HEK293 (cell line): ENCODE data around the gene SLC38A8.

ENCODE experiments used
- CTCF ChIA-PET: fragments of 350-600 bp; formaldehyde crosslinking; extraction: SDS; loops from one replicate; lab custom pipeline; 2021; ENCODE audit warnings: antibody characterized with exemption; lab: Yijun Ruan, JAX
- POLR2A ChIA-PET: fragments of 300-600 bp; formaldehyde crosslinking; extraction: SDS; loops from one replicate; lab custom pipeline; 2020; ENCODE audit warnings: antibody characterized with exemption, inconsistent platforms; lab: Yijun Ruan, JAX
- H3K27ac ChIP-seq: fragments of 200-500 bp; sonication (Bioruptor generic); 2 replicates; pipeline ENCODE4 v1.5.1; 2014; ENCODE audit warnings: low read depth, low read length, control low read depth, inconsistent platforms; ENCODE audit errors: extremely low read depth
- H3K36me3 ChIP-seq, 2 experiments: fragments of 200-500 bp in 1 of 2; sonication (Bioruptor generic) in 1 of 2; 1 replicate in 1 of 2; 2 replicates in 1 of 2; pipeline ENCODE4 v1.5.1; 2014 to 2017; ENCODE audit warnings: inconsistent platforms in 2 of 2, low read length in 2 of 2; ENCODE audit not compliant: control insufficient read depth in 2 of 2, insufficient read depth in 1 of 2
- H3K4me1 ChIP-seq: fragments of 200-500 bp; sonication (Bioruptor generic); 2 replicates; pipeline ENCODE4 v1.5.1; 2014; ENCODE audit warnings: mild to moderate bottlenecking, low read length, inconsistent platforms; ENCODE audit not compliant: control insufficient read depth, insufficient read depth
- H3K4me3 ChIP-seq: 2 replicates; pipeline ENCODE4 v1.5.1; 2011; ENCODE audit warnings: low read depth, mild to moderate bottlenecking, control low read depth, low read length, moderate library complexity
- H3K9me3 ChIP-seq: fragments of 200-500 bp; sonication (Bioruptor generic); 2 replicates; pipeline ENCODE4 v1.5.1; 2014; ENCODE audit warnings: low read depth, low read length, inconsistent platforms; ENCODE audit not compliant: control insufficient read depth, insufficient read depth
- AEBP2 ChIP-seq: fragments of 450-650 bp; formaldehyde crosslinking; IDR thresholded peaks from 2 replicates; pipeline ENCODE4 v1.5.1; 2016; ENCODE audit warnings: missing biosample characterization, missing genetic modification characterization, borderline replicate concordance
- BCL6B ChIP-seq: fragments of 450-650 bp; formaldehyde crosslinking; IDR thresholded peaks from 2 replicates; pipeline ENCODE4 v1.5.1; 2017; ENCODE audit warnings: missing biosample characterization, missing genetic modification characterization
- EGR2 ChIP-seq: fragments of 450-650 bp; formaldehyde crosslinking; IDR thresholded peaks from 2 replicates; pipeline ENCODE4 v1.5.1; 2016; ENCODE audit warnings: low read depth, missing biosample characterization, missing genetic modification characterization
- GLI2 ChIP-seq: fragments of 450-650 bp; formaldehyde crosslinking; IDR thresholded peaks from 2 replicates; pipeline ENCODE4; 2017; ENCODE audit warnings: missing biosample characterization, missing genetic modification characterization, low read depth, borderline replicate concordance
- INSM2 ChIP-seq: fragments of 450-650 bp; formaldehyde crosslinking; IDR thresholded peaks from 2 replicates; pipeline ENCODE4 v1.5.1; 2016; ENCODE audit warnings: missing biosample characterization, missing genetic modification characterization
- KLF10 ChIP-seq: fragments of 450-650 bp; IDR thresholded peaks from 2 replicates; pipeline ENCODE4 v1.5.1; 2018; ENCODE audit warnings: missing biosample characterization, mild to moderate bottlenecking, missing genetic modification characterization
- KLF7 ChIP-seq: fragments of 450-650 bp; formaldehyde crosslinking; IDR thresholded peaks from 2 replicates; pipeline ENCODE4 v1.5.1; 2016; ENCODE audit warnings: missing biosample characterization, missing genetic modification characterization, borderline replicate concordance
- PRDM1 ChIP-seq: fragments of 450-650 bp; formaldehyde crosslinking; IDR thresholded peaks from 2 replicates; pipeline ENCODE4; 2016; ENCODE audit warnings: missing biosample characterization, missing genetic modification characterization
- SETDB1 ChIP-seq: IDR thresholded peaks from one replicate; pipeline ENCODE4 v1.6.1; 2017; ENCODE audit warnings: mild to moderate bottlenecking, low read length, moderate library complexity, mixed read lengths; ENCODE audit not compliant: insufficient read length
- SP2 ChIP-seq: fragments of 450-650 bp; formaldehyde crosslinking; IDR thresholded peaks from 2 replicates; pipeline ENCODE4 v1.5.1; 2016; ENCODE audit warnings: missing biosample characterization, missing genetic modification characterization
- ZBTB17 ChIP-seq: fragments of 450-650 bp; formaldehyde crosslinking; IDR thresholded peaks from 2 replicates; pipeline ENCODE4 v1.5.1; 2016; ENCODE audit warnings: missing biosample characterization, missing genetic modification characterization
- ZBTB21 ChIP-seq: fragments of 450-650 bp; formaldehyde crosslinking; IDR thresholded peaks from 2 replicates; pipeline ENCODE4 v1.5.1; 2017; ENCODE audit warnings: missing biosample characterization, missing genetic modification characterization
- ZBTB8A ChIP-seq: fragments of 450-650 bp; formaldehyde crosslinking; IDR thresholded peaks from 2 replicates; pipeline ENCODE4 v1.5.1; 2016; ENCODE audit warnings: missing biosample characterization, missing genetic modification characterization
- ZFP69B ChIP-seq: fragments of 450-650 bp; formaldehyde crosslinking; IDR thresholded peaks from 2 replicates; pipeline ENCODE4 v1.5.1; 2016; ENCODE audit warnings: missing biosample characterization, missing genetic modification characterization
- ZNF19 ChIP-seq: fragments of 450-650 bp; formaldehyde crosslinking; IDR thresholded peaks from 2 replicates; pipeline ENCODE4; 2016; ENCODE audit warnings: missing biosample characterization, missing genetic modification characterization, low read depth
- ZNF292 ChIP-seq: fragments of 450-650 bp; formaldehyde crosslinking; IDR thresholded peaks from 2 replicates; pipeline ENCODE4 v1.5.1; 2016; ENCODE audit warnings: low read depth, missing biosample characterization, missing genetic modification characterization, borderline replicate concordance
- ZNF394 ChIP-seq: fragments of 450-650 bp; formaldehyde crosslinking; IDR thresholded peaks from 2 replicates; pipeline ENCODE4 v1.5.1; 2016; ENCODE audit warnings: missing biosample characterization, missing genetic modification characterization, mild to moderate bottlenecking, moderate library complexity, borderline replicate concordance
- ZNF423 ChIP-seq: fragments of 450-650 bp; formaldehyde crosslinking; IDR thresholded peaks from 2 replicates; pipeline ENCODE4 v1.5.1; 2016; ENCODE audit warnings: missing biosample characterization, missing genetic modification characterization
- ZNF449 ChIP-seq: fragments of 450-650 bp; formaldehyde crosslinking; IDR thresholded peaks from 2 replicates; pipeline ENCODE4 v1.5.1; 2017; ENCODE audit warnings: missing biosample characterization, mild to moderate bottlenecking, missing genetic modification characterization, moderate library complexity
- ZNF501 ChIP-seq: fragments of 450-650 bp; formaldehyde crosslinking; IDR thresholded peaks from 2 replicates; pipeline ENCODE4 v1.5.1; 2016; ENCODE audit warnings: missing biosample characterization, missing genetic modification characterization
- ZNF544 ChIP-seq: fragments of 450-650 bp; formaldehyde crosslinking; IDR thresholded peaks from 2 replicates; pipeline ENCODE4 v1.5.0; 2017; ENCODE audit warnings: missing biosample characterization, missing genetic modification characterization
- ZNF571 ChIP-seq: fragments of 450-650 bp; formaldehyde crosslinking; IDR thresholded peaks from 2 replicates; pipeline ENCODE4 v1.5.0; 2017; ENCODE audit warnings: missing biosample characterization, missing genetic modification characterization
- ZNF624 ChIP-seq: fragments of 450-650 bp; formaldehyde crosslinking; IDR thresholded peaks from 2 replicates; pipeline ENCODE4 v1.5.1; 2017; ENCODE audit warnings: missing biosample characterization, missing genetic modification characterization
- ZNF670 ChIP-seq: fragments of 450-650 bp; formaldehyde crosslinking; IDR thresholded peaks from 2 replicates; pipeline ENCODE4 v1.5.1; 2016; ENCODE audit warnings: missing biosample characterization, missing genetic modification characterization, low read depth
- ZNF692 ChIP-seq: fragments of 450-650 bp; formaldehyde crosslinking; IDR thresholded peaks from 2 replicates; pipeline ENCODE4 v1.5.1; 2016; ENCODE audit warnings: missing biosample characterization, missing genetic modification characterization
- ZSCAN4 ChIP-seq: fragments of 450-650 bp; formaldehyde crosslinking; IDR thresholded peaks from 2 replicates; pipeline ENCODE4 v1.5.1; 2017; ENCODE audit warnings: missing biosample characterization, missing genetic modification characterization
- ZXDB ChIP-seq: fragments of 450-650 bp; formaldehyde crosslinking; IDR thresholded peaks from 2 replicates; pipeline ENCODE4 v1.5.1; 2016; ENCODE audit warnings: missing biosample characterization, missing genetic modification characterization

SLC38A8 gene

GRCh38 chr16:84052071-84052622 is 9.6 kb upstream of the SLC38A8 start:
- no peak overlapping the region for H3K27ac ChIP-seq
- H3K4me1 ChIP-seq, result no peaks in the 10 kb centered on the region
- H3K9me3 ChIP-seq, result no peaks in the 10 kb centered on the region
- TF ChIP-seq ZNF571 (tag by site-specific recombination) (no peak), ZXDB (tag by site-specific recombination) (no peak), SP2 (tag by site-specific recombination) (no peak), PRDM1 (tag by site-specific recombination) (no peak), BCL6B (tag by site-specific recombination) (no peak), ZNF292 (tag by site-specific recombination) (no peak), ZNF19 (tag by site-specific recombination) (no peak), ZNF670 (no peak), INSM2 (tag by site-specific recombination) (no peak), ZFP69B (no peak), ZNF544 (tag by site-specific recombination) (no peak), KLF7 (tag by site-specific recombination) (no peak)
- TF ChIP-seq, all 188 proteins: peak for 0
- ChIA-PET POLR2A (no interaction called here), CTCF (no interaction called here)
- H3K4me3 ChIP-seq, result no peak overlapping the region
- peaks cover 0 to 70% of the 10 kb centered on the region in 2 experiments; a peak in 1 of 3 replicates for H3K36me3 ChIP-seq

- no peak overlapping the region for H3K4me3 ChIP-seq
- TF ChIP-seq GLI2 (tag by site-specific recombination) (no peak), ZNF394 (no peak), EGR2 (tag by site-specific recombination) (no peak), ZBTB17 (tag by site-specific recombination) (no peak), ZNF501 (no peak), ZNF624 (tag by site-specific recombination) (no peak), SETDB1 (no peak), ZNF449 (tag by site-specific recombination) (no peak), ZSCAN4 (tag by site-specific recombination) (no peak), ZBTB21 (tag by site-specific recombination) (no peak), ZNF692 (no peak), AEBP2 (no peak), ZBTB8A (tag by site-specific recombination) (no peak), ZNF423 (no peak), KLF10 (tag by site-specific recombination) (no peak)
- ChIA-PET POLR2A (no interaction called here), CTCF (interaction anchor here (0.6 to 1.0 kb wide), 3 partner anchors 13 to 94 kb away, joined by 3 read pairs; no protein-coding TSS in a partner anchor)
- H3K27ac ChIP-seq, result no peak overlapping the region
- H3K9me3 ChIP-seq, result no peaks in the 10 kb centered on the region
- H3K4me1 ChIP-seq, result no peaks in the 10 kb centered on the region
- H3K36me3 ChIP-seq, result peaks cover 0 to 51% of the 10 kb centered on the region in 2 experiments; a peak in 1 of 3 replicates
Observed at GRCh38 chr16:84050316-84050715, 7.7 kb upstream of the SLC38A8 start.
